H1 (cell line): ENCODE data around the gene OR6V1. TPM values are rescaled to one million over a fixed set of nuclear protein-coding genes. Genes with fewer than 3 reads are reported as not detected.

Experiments
- CTCF ChIA-PET: fragments of 300-600 bp; sonication (Branson Sonifier 250); formaldehyde crosslinking; loops from one replicate; lab custom pipeline; 2021; ENCODE audit not compliant: partially characterized antibody; lab: Charles Lee
- POLR2A ChIA-PET: fragments of 300-600 bp; sonication (Branson Sonifier 250); formaldehyde crosslinking; loops from one replicate; lab custom pipeline; 2021; ENCODE audit warnings: inconsistent platforms; ENCODE audit not compliant: partially characterized antibody; lab: Charles Lee
- DNase-seq, 2 experiments: peaks; one replicate each; pipeline versions ENCODE4 v3.0.0 to v3.0.0-alpha.2; 2010 to 2022; ENCODE audit warnings: low spot score in 2 of 2, low read depth in 1 of 2, mixed read lengths in 1 of 2
- FAIRE-seq: peaks from 2 replicates; lab custom pipeline; 2011; peaks lifted over from hg19 to GRCh38; lab: Jason Lieb, UNC
- H2AFZ ChIP-seq: 2 replicates; pipeline ENCODE4 v1.8.1; 2012; ENCODE audit warnings: low read length, inconsistent platforms
- H2AK5ac ChIP-seq: 2 replicates; pipeline ENCODE4 v1.6.1; 2013; ENCODE audit warnings: low read depth, low read length
- H2BK120ac ChIP-seq: replicated peaks from 2 replicates; pipeline ENCODE3; 2013; ENCODE audit warnings: low read depth, low read length, inconsistent platforms
- H2BK12ac ChIP-seq: 2 replicates; pipeline ENCODE4 v1.6.1; 2013; ENCODE audit warnings: low read depth, low read length
- H2BK15ac ChIP-seq: 2 replicates; pipeline ENCODE4 v1.6.1; 2013; ENCODE audit warnings: low read length
- H2BK20ac ChIP-seq: 2 replicates; pipeline ENCODE4 v1.6.1; 2013; ENCODE audit warnings: low read length
- H2BK5ac ChIP-seq: 2 replicates; pipeline ENCODE4 v1.6.1; 2013; ENCODE audit warnings: low read depth, low read length
- H3K14ac ChIP-seq: 2 replicates; pipeline ENCODE4 v1.6.1; 2013; ENCODE audit warnings: inconsistent platforms; ENCODE audit not compliant: insufficient read length
- H3K18ac ChIP-seq: 2 replicates; pipeline ENCODE4 v1.6.1; 2013; ENCODE audit warnings: low read length; ENCODE audit errors: extremely low read depth
- H3K23ac ChIP-seq: 2 replicates; pipeline ENCODE4 v1.6.1; 2013; ENCODE audit warnings: inconsistent platforms; ENCODE audit not compliant: insufficient read length
- H3K23me2 ChIP-seq: 2 replicates; pipeline ENCODE4 v1.6.1; 2013; ENCODE audit warnings: low read depth, low read length
- H3K27ac ChIP-seq: 2 replicates; pipeline ENCODE4 v1.6.1; 2011; ENCODE audit warnings: low read depth, low read length, inconsistent platforms
- H3K27me3 ChIP-seq, 4 experiments: replicated peaks in 1 of 4; 1 replicate in 1 of 4; 2 replicates in 3 of 4; pipeline versions ENCODE4 v1.6.1 to v1.8.1; 2011 to 2013; ENCODE audit warnings: low read length in 3 of 4, mild to moderate bottlenecking in 3 of 4, inconsistent platforms in 2 of 4, mixed read lengths in 2 of 4, moderate library complexity in 1 of 4; ENCODE audit not compliant: control insufficient read depth in 3 of 4, insufficient read depth in 3 of 4; ENCODE audit errors: extremely low read depth in 1 of 4
- H3K36me3 ChIP-seq, 4 experiments: 2 replicates each; pipeline versions ENCODE4 v1.6.1 to v1.8.1; 2011 to 2013; ENCODE audit warnings: mild to moderate bottlenecking in 4 of 4, low read length in 3 of 4, moderate library complexity in 2 of 4, control low read depth in 1 of 4, inconsistent platforms in 1 of 4; ENCODE audit not compliant: insufficient read depth in 4 of 4, control insufficient read depth in 2 of 4
- H3K4ac ChIP-seq: replicated peaks from 2 replicates; pipeline ENCODE3; 2013; ENCODE audit warnings: low read length, low read depth, mixed read lengths, inconsistent platforms; ENCODE audit not compliant: insufficient read length
- H3K4me1 ChIP-seq, 4 experiments: replicated peaks in 1 of 4; 1 replicate in 1 of 4; 2 replicates in 3 of 4; pipeline versions ENCODE4 v1.6.1 to v1.8.1; 2011 to 2013; ENCODE audit warnings: low read length in 3 of 4, inconsistent platforms in 2 of 4, mixed read lengths in 1 of 4; ENCODE audit not compliant: insufficient read depth in 4 of 4, control insufficient read depth in 3 of 4
- H3K4me2 ChIP-seq, 2 experiments: 2 replicates each; pipeline versions ENCODE4 v1.6.1 to v1.8.1; 2011 to 2013; ENCODE audit warnings: low read depth in 2 of 2, low read length in 2 of 2, control low read depth in 1 of 2, inconsistent platforms in 1 of 2, mild to moderate bottlenecking in 1 of 2; ENCODE audit not compliant: insufficient read depth in 1 of 2
- H3K4me3 ChIP-seq, 4 experiments: fragments of 200-600, 300-600 bp in 1 of 4; sonication (generic), shearing (Covaris generic), sonication (Bioruptor Twin) in 1 of 4; 2 replicates each; pipeline versions ENCODE4 v1.5.1 to v1.8.1; 2011 to 2016; ENCODE audit warnings: low read length in 4 of 4, low read depth in 3 of 4, control low read depth in 2 of 4, inconsistent platforms in 2 of 4, mild to moderate bottlenecking in 2 of 4, mixed read lengths in 1 of 4, moderate library complexity in 1 of 4; ENCODE audit not compliant: insufficient read depth in 2 of 4; ENCODE audit errors: extremely low read depth in 1 of 4
- H3K56ac ChIP-seq: replicated peaks from 2 replicates; pipeline ENCODE3; 2013; ENCODE audit warnings: low read depth, mild to moderate bottlenecking, mixed read lengths, low read length, inconsistent platforms; ENCODE audit not compliant: insufficient read length
- H3K79me1 ChIP-seq: 2 replicates; pipeline ENCODE4 v1.6.1; 2013; ENCODE audit warnings: low read depth, low read length, control low read depth
- H3K79me2 ChIP-seq, 2 experiments: 2 replicates each; pipeline versions ENCODE4 v1.6.1 to v1.8.1; 2012 to 2013; ENCODE audit warnings: low read length in 2 of 2, mild to moderate bottlenecking in 2 of 2, inconsistent platforms in 1 of 2; ENCODE audit not compliant: insufficient read depth in 2 of 2, control insufficient read depth in 1 of 2
- H3K9ac ChIP-seq, 4 experiments: replicated peaks in 1 of 4; 1 replicate in 1 of 4; 2 replicates in 3 of 4; pipeline versions ENCODE4 v1.6.1 to v1.8.1; 2011 to 2013; ENCODE audit warnings: low read depth in 3 of 4, low read length in 3 of 4, control low read depth in 2 of 4, mild to moderate bottlenecking in 2 of 4, moderate library complexity in 2 of 4, inconsistent platforms in 1 of 4; ENCODE audit errors: extremely low read depth in 1 of 4
- H3K9me3 ChIP-seq, 2 experiments: 2 replicates each; pipeline versions ENCODE4 v1.6.1 to v1.8.1; 2012 to 2013; ENCODE audit warnings: mild to moderate bottlenecking in 2 of 2, moderate library complexity in 2 of 2, control low read depth in 1 of 2, inconsistent platforms in 1 of 2, low read depth in 1 of 2, low read length in 1 of 2, mixed read lengths in 1 of 2; ENCODE audit not compliant: insufficient read depth in 2 of 2
- H4K20me1 ChIP-seq, 2 experiments: replicated peaks in 1 of 2; 2 replicates each; pipeline versions ENCODE3 to v1.8.1; 2011 to 2013; ENCODE audit warnings: inconsistent platforms in 2 of 2, low read length in 2 of 2, mild to moderate bottlenecking in 1 of 2; ENCODE audit not compliant: insufficient read depth in 2 of 2, control insufficient read depth in 1 of 2
- H4K5ac ChIP-seq: 2 replicates; pipeline ENCODE4 v1.6.1; 2013; ENCODE audit warnings: low read length, low read depth, mixed read lengths, inconsistent platforms; ENCODE audit not compliant: insufficient read length
- H4K8ac ChIP-seq: 2 replicates; pipeline ENCODE4 v1.8.0; 2013; ENCODE audit warnings: mild to moderate bottlenecking, moderate library complexity, low read length, inconsistent platforms; ENCODE audit not compliant: insufficient read depth; ENCODE audit errors: extremely low read depth
- H4K91ac ChIP-seq: replicated peaks from 2 replicates; pipeline ENCODE3; 2013; ENCODE audit warnings: low read length, mixed read lengths, inconsistent platforms; ENCODE audit not compliant: insufficient read length
- BACH1 ChIP-seq: IDR thresholded peaks from 2 replicates; pipeline ENCODE4 v1.6.1; 2012; ENCODE audit warnings: low read length, improper control_type of control experiment
- CHD2 ChIP-seq: IDR thresholded peaks from 2 replicates; pipeline ENCODE4 v1.6.1; 2012; ENCODE audit warnings: low read length, improper control_type of control experiment
- JUN ChIP-seq: IDR thresholded peaks from 2 replicates; pipeline ENCODE4 v1.6.1; 2011; ENCODE audit warnings: low read depth, mild to moderate bottlenecking, improper control_type of control experiment, low read length
- RBBP5 ChIP-seq: IDR thresholded peaks from 2 replicates; pipeline ENCODE4 v1.7.1; 2012; ENCODE audit warnings: low read depth, mild to moderate bottlenecking, inconsistent platforms, low read length, moderate library complexity, borderline replicate concordance
- SIRT6 ChIP-seq: IDR thresholded peaks from one replicate; pipeline ENCODE4 v1.7.1; 2012; ENCODE audit warnings: low read length, inconsistent platforms
- WGBS, 2 experiments: shearing (Covaris generic) in 1 of 2; methylation state at CpG; one replicate each; pipeline versions ENCODE4 v1.1.6 to v1.1.7; 2013 to 2015; ENCODE audit warnings: low lambda C conversion rate in 2 of 2, mixed read lengths in 2 of 2, inconsistent platforms in 1 of 2, low coverage in 1 of 2, missing lambda C conversion rate in 1 of 2; ENCODE audit not compliant: insufficient replicate concordance in 2 of 2, insufficient coverage in 1 of 2, insufficient read length in 1 of 2; ENCODE audit errors: extremely low coverage in 1 of 2, missing lambda C conversion rate in 1 of 2; 5-methylcytosine and 5-hydroxymethylcytosine counted together
- long read RNA-seq, 2 experiments: library from RNA in 1 of 2; library from capped mRNA in 1 of 2; stranded (forward); transcript quantifications; one replicate each; pipeline ENCODE4 v2.0.0, GENCODE V29; 2021; ENCODE audit warnings: inconsistent platforms in 1 of 2
- polyA minus RNA-seq, 3 experiments: library from RNA; depleted of rRNA, polyadenylated mRNA; stranded (reverse); fragments of >200 nt; gene quantifications; 1 replicate in 2 of 3; 2 replicates in 1 of 3; pipeline ENCODE4 v1.2.3, GENCODE V29; 2011
- polyA plus RNA-seq, 7 experiments: library from polyadenylated mRNA; depleted of rRNA in 3 of 7; stranded (reverse) in 5 of 7; unstranded in 2 of 7; fragments of >200 nt in 5 of 7; fragments of 200-250 nt in 2 of 7; gene quantifications; 1 replicate in 5 of 7; 2 replicates in 1 of 7; 4 replicates in 1 of 7; pipeline versions ENCODE4 v1.2.1 to v1.2.3, GENCODE V29; 2011 to 2013; ENCODE audit warnings: missing spikeins in 2 of 7, mixed read lengths in 2 of 7
- total RNA-seq: library from RNA; stranded (reverse); fragmentation: NEBNext Ultra II Directional; extraction: Animal tissue kit (Norgen Biotek cat#: 25700); gene quantifications from 2 replicates; pipeline ENCODE4 v1.2.1, GENCODE V29; 2021
- TF ChIP-seq, protein P1 (sequence below): IDR thresholded peaks from 2 replicates; pipeline ENCODE4 v1.6.1; 2012; ENCODE audit warnings: inconsistent platforms

OR6V1 gene
- total RNA-seq (not detected in 2 replicates), polyA plus RNA-seq (2011; rRNA removed) (not detected in 2 replicates), polyA minus RNA-seq (2011; rRNA and poly(A)+ RNA removed) (not detected in 2 replicates)
- not detected for polyA plus RNA-seq (2011; cell fraction: cytosol; rRNA removed)
- polyA plus RNA-seq (2011; cell fraction: nucleus; rRNA removed): not detected
- not detected in 4 replicates for polyA plus RNA-seq (2012, experiment 1 of 2)
- not detected for polyA plus RNA-seq (2012, experiment 2 of 2)
- not detected for polyA plus RNA-seq (2013, experiment 1 of 2)
- polyA plus RNA-seq (2013, experiment 2 of 2): not detected
- not detected for polyA minus RNA-seq (2011; cell fraction: cytosol; rRNA and poly(A)+ RNA removed)
- not detected for polyA minus RNA-seq (2011; cell fraction: nucleus; rRNA and poly(A)+ RNA removed)
- long read RNA-seq, experiment 1: 0 reads
- long read RNA-seq, experiment 2: 0 reads

- H3K23ac ChIP-seq: no peak within 1 kb of the TSS
- no peak within 1 kb of the TSS for H4K91ac ChIP-seq
- no peak within 1 kb of the TSS for H2BK120ac ChIP-seq
- H3K36me3 ChIP-seq: no peaks in the 10 kb centered on the region
- no peaks in the 10 kb centered on the region for H3K79me1 ChIP-seq
- H3K14ac ChIP-seq: no peak within 1 kb of the TSS
- no peak within 1 kb of the TSS for H2BK20ac ChIP-seq
- no peak within 1 kb of the TSS for H3K27ac ChIP-seq
- no peak within 1 kb of the TSS for H2AK5ac ChIP-seq
- no peaks in the 10 kb centered on the region for H3K27me3 ChIP-seq
- no peaks in the 10 kb centered on the region for H3K9me3 ChIP-seq
- no peak for FAIRE-seq
- H3K23me2 ChIP-seq: no peaks in the 10 kb centered on the region
- H3K9ac ChIP-seq: no peak within 1 kb of the TSS
- H3K79me2 ChIP-seq: no peaks in the 10 kb centered on the region
- 90% methylated on average over 4 of the region's 4 CpGs; no CpG with 5 or more reads in 1 of the 2 experiments for WGBS, 2 experiments
- H2BK5ac ChIP-seq: no peak within 1 kb of the TSS
- no peak within 1 kb of the TSS for H4K5ac ChIP-seq
- no peak for DNase-seq
- TF ChIP-seq BACH1: no peak
- TF ChIP-seq RBBP5: no peak
- no peak for TF ChIP-seq CHD2
- no peak for TF ChIP-seq JUN
- no peak for TF ChIP-seq SIRT6
- TF ChIP-seq, protein P1, sequence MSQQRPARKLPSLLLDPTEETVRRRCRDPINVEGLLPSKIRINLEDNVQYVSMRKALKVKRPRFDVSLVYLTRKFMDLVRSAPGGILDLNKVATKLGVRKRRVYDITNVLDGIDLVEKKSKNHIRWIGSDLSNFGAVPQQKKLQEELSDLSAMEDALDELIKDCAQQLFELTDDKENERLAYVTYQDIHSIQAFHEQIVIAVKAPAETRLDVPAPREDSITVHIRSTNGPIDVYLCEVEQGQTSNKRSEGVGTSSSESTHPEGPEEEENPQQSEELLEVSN: no peak
- H3K18ac ChIP-seq: no peak within 1 kb of the TSS
- H3K4me1 ChIP-seq: no peaks in the 10 kb centered on the region
- H4K8ac ChIP-seq: no peak within 1 kb of the TSS
- H3K4ac ChIP-seq: no peak within 1 kb of the TSS
- H4K20me1 ChIP-seq: no peaks in the 10 kb centered on the region
- ChIA-PET CTCF (interaction anchor here (0.6 kb wide), 2 partner anchors 187 to 364 kb away, joined by 3 read pairs; no protein-coding TSS in a partner anchor), POLR2A (no interaction called here)
- H2BK15ac ChIP-seq: no peak within 1 kb of the TSS
- H3K4me2 ChIP-seq: no peak within 1 kb of the TSS
- H3K56ac ChIP-seq: no peak within 1 kb of the TSS
- H2AFZ ChIP-seq: no peak within 1 kb of the TSS
- no peak within 1 kb of the TSS for H2BK12ac ChIP-seq
- H3K4me3 ChIP-seq: no peak within 1 kb of the TSS
Measured at GRCh38 chr7:143052041-143052440, at the start of gene OR6V1. Gene OR6V1, plus strand, starts transcription at chr7:143052341. Its CDS starts 0 bp downstream, at chr7:143052341.
